Stimulated activated naive CD4-positive, alpha-beta T cell treated with Interleukin-2 at 50 U/mL for 16 hours (primary cell): Measurements from ENCODE around the gene APLF.
A peak's percentile ranks its signal among the peaks of the same experiment; 100 is the strongest.
"Not testable (repeated sequence)": the region's sequence is repeated elsewhere in the genome, so short reads cannot be mapped to it uniquely, and the experiment has no call there.

Experiments
- DNase-seq: peaks from one replicate; lab custom pipeline; 2025; lab: John Stamatoyannopoulos, UW

APLF gene

GRCh38 chr2:68588589-68588988, 121.2 kb downstream of the APLF start:
- no peak for DNase-seq

GRCh38 chr2:68589963-68590362, 122.6 kb downstream of the APLF start:
- DNase-seq, result no peak

GRCh38 chr2:68590702-68591101, 123.3 kb downstream of the APLF start:
- DNase-seq, result no peak

GRCh38 chr2:68591225-68591624, 123.8 kb downstream of the APLF start:
- no peak for DNase-seq

- no peak for DNase-seq
Measured at GRCh38 chr2:68594041-68594440, 126.7 kb downstream of the APLF start.

GRCh38 chr2:68594674-68595492, 127.5 kb downstream of the APLF start:
- DNase-seq, result peak; percentile 18

GRCh38 chr2:68595493-68595785, 128.1 kb downstream of the APLF start:
- not testable (repeated sequence) for DNase-seq

- not testable (repeated sequence) for DNase-seq
Measured at GRCh38 chr2:68600495-68600894, 133.1 kb downstream of the APLF start.

GRCh38 chr2:68603059-68603458, 135.7 kb downstream of the APLF start:
- no peak for DNase-seq

- no peak for DNase-seq
Measured at GRCh38 chr2:68604077-68604476, 136.7 kb downstream of the APLF start.

- DNase-seq, result no peak
Measured at GRCh38 chr2:68605939-68606338, 138.6 kb downstream of the APLF start.

- DNase-seq, result no peak
Measured at GRCh38 chr2:68606759-68607158, 139.4 kb downstream of the APLF start.

GRCh38 chr2:68607837-68608236, 140.5 kb downstream of the APLF start:
- DNase-seq, result no peak

- no peak for DNase-seq
Measured at GRCh38 chr2:68612765-68613519, 145.6 kb downstream of the APLF start.

- DNase-seq, result no peak
Measured at GRCh38 chr2:68620772-68621171, 153.4 kb downstream of the APLF start.

GRCh38 chr2:68623820-68624219, 156.4 kb downstream of the APLF start:
- DNase-seq, result no peak

- no peak for DNase-seq
Measured at GRCh38 chr2:68627615-68628014, 160.2 kb downstream of the APLF start.
